HG02642 (cell line): ENCODE results near the gene CFAP97D2.
"Not testable (repeated sequence)": the region's sequence is repeated elsewhere in the genome, so short reads cannot be mapped to it uniquely, and the experiment has no call there.

Experiments
- ATAC-seq: cut with Tn5 transposase; IDR thresholded peaks from one replicate; pipeline ENCODE4 v1.9.1; 2021; ENCODE audit warnings: mild to moderate bottlenecking; ENCODE audit not compliant: unreplicated experiment, poor library complexity

CFAP97D2 gene

DNA sequence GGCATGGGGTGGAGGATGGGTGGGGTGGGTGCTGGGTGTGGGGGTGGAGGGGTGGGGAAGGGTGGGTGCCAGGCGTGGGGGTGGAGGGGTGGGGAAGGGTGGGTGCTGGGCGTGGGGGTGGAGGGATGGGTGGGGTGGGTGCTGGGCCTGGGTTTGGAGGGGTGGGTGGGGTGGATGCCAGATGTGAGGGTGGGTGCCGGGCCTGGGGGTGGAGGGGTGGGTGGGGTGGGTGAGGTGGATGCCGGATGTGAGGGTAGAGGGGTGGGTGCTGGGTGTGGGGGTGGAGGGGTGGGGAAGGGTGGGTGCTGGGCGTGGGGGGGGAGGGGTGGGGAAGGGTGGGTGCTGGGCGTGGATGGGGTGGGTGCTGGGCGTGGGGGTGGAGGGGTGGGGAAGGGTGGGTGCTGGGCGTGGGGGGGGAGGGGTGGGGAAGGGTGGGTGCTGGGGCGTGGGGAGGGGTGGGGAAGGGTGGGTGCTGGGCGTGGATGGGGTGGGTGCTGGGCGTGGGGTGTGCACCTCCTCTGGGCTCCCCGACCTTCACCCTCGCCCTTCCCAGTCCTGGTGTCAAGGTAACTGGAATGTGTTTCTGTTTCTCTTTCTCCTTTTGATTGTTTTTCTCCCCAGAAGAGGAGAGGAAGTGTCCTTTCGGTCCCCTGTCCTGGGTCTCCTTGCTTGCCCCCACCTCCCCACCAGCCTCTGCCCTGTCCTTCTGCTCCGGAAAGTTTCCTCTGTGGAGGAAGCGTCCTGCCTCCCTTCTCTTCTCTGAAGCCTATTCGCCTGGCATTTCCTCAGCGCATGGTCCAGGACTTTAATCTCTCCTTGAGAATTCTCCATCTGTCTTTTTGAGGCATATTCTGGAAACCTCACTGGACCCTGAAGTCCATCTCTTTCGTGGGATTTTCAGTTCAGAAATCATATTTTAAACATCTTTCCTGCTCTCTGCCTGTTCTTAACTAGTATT is 22.9 kb upstream of the CFAP97D2 start:
- ATAC-seq = no peak

- ATAC-seq = no peak
These were observed 21.1 kb upstream of the CFAP97D2 start for GRCh38 chr13:114157869-114158495.

DNA sequence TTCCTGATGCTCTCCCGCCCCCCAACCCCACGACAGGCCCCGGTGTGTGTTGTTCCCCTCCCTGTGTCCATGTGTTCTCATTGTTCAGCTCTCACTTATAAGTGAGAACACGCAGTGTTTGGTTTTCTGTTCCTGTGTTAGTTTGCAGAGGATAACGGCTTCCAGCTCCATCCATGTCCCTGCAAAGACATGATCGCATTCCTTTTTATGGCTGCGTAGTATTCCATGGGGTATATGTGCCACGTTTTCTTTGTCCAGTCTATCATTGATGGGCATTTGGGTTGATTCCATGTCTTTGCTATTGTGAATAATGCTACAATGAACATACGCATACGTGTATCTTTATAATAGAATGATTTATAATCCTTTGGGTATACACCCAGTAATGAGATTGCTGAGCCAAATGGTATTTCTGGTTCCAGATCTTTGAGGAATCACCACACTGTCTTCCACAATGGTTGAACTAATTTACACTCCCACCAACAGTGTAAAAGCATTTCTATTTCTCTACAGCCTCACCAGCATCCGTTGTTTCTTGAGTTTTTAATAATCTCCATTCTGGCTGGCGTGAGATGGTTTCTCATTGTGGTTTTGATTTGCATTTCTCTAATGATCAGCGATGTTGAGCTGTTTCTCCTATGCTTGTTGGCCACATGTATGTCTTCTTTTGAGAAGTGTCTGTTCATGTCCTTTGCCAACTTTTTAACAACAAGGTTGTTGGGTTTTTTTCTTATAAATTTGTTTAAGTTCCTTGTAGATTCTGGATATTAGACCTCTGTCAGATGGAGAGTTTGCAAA is 20.0 kb upstream of the CFAP97D2 start:
- not testable (repeated sequence) for ATAC-seq

DNA sequence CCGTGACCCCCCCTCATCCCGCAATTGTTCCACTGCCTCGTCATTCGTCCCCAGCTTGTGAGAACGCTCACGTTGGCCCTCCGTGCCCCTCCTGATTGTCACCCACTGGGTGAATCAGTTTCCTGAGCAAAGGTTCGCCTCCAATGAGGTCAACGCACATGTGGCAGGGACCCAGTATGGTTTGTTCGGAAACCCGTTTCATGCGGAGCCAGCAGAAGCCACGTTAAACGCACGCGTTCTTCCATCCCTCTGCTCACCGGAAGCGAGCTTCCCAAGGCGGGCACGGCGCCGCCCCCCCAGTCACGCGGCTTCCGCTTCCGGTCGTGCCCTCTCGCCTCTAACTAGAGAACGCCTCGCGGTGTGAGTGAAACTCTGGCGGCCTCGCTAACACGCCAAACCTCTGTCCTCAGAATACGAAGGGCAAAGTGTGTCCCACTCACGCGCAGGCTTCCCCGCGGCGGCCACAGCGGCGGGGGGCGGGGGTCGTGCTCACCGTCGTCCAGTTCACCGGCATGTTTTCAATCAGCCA is 18.0 kb upstream of the CFAP97D2 start:
- no peak for ATAC-seq

DNA sequence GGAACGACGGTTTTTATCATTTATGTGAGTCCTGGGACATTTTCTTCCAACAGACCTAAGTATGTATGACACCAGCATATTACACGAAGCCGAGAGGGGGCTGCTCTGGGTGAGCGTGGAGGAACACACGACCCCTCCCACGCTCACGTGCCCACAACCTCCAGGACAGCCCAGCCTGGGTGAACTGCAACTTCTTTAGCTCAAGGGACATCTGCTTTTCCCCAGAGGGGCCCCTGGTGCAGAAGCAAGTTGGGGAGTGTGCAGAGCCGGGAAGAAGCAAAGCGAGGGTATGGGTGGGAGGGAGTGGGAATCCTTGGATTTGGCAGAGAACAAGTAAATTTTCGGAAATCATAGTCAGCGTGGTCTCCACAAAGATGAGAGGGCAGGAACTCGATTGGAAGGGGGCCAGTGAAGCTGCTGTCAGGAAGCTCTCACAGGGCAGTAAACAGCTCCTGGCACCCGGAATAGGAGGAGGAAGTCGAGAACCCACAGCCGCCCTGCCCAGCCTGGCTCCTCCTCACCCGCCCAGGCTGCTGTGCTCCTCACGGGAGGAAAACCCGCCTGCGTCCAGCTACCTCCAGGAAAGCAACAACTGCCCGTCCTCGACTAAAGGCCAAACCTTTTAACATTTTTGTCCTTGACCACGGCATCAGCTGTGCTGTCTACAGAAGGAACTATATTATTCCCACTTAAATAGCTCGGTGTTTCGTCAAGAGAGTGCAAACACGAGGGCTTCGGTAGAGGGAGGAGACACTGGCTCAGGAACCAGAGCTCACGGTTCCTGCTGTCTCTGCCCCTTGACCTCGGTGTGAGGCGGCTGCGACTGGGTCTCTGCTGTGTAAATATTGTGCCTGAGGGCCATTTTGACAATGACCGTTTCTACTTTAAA is 17.2 kb upstream of the CFAP97D2 start:
- ATAC-seq = no peak

DNA sequence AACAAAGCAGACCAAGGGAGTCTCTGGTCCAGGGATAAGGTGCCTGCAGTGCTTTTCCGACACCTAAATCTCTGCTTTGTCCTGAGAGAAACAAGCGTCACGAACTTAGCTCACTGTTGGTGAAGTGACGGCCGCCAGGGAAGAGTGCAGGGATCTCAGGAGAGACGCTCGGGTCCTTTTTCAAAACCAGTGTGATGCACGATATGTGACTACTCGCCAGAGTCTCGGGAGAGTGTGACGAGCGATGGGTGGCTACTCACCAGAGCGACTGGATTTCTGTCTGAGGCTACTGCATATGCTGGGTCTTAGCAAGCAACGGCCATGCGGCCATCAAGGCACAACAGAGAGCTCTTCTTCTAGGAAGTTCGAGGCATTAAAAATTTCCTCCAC is 16.5 kb upstream of the CFAP97D2 start:
- ATAC-seq = no peak

DNA sequence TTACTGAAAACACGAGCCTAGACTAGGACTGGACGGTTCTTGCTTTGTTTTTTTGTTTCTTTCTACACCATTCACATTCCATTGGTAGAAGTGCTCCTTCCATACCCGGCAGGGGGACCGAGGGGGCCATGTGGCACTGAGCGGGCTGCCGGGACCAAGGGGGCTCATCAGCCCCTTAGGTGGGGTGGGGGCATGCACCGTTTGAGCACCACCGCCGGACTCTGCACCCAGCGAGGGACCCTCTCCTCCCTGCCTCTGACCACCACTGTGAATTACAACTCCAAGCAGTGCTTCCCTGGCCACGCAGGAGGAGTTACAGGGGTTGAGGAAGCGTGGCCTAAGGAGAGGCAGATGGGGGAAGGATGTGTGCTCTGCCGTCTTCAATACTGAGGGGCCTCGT is 15.0 kb upstream of the CFAP97D2 start:
- no peak for ATAC-seq

GRCh38 chr13:114164681-114165429 is 14.2 kb upstream of the CFAP97D2 start:
- ATAC-seq = no peak

DNA sequence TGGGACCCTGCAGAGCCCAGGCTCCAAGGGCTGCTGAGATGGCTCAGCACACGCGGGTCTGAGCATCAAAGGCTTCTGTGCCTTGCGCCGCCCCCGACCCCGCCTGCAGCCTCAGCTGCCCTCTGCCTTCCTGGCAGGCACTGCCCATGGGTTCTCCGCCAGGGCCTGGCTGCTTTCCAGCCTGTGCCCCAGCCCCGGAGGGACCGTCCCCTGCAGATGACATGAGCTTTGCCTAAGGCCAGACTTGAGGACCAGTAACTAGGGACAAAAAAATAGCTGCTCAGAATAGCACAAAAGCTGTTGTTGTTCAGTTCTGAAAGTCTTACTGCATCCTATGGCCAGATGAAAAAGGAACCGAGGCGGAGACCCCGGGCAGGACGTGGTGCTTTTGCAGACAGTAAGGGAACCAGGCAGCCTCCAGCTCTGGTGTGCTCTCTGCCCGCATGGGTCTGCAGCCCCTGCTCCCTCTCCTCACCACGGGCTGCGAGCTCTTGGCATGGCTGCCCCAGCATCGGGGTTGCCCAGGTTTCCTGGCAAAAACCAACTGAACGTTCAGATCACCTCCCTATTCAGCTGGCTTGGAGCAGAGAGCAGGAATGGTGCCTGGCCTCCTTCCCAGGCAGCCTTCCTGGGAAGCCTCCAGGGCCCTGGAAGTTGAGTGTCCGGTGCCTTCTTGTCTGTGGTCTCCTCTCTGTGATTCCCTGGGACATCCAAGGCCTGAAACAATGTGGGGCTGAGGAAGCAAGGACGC is 12.5 kb upstream of the CFAP97D2 start:
- no peak for ATAC-seq

DNA sequence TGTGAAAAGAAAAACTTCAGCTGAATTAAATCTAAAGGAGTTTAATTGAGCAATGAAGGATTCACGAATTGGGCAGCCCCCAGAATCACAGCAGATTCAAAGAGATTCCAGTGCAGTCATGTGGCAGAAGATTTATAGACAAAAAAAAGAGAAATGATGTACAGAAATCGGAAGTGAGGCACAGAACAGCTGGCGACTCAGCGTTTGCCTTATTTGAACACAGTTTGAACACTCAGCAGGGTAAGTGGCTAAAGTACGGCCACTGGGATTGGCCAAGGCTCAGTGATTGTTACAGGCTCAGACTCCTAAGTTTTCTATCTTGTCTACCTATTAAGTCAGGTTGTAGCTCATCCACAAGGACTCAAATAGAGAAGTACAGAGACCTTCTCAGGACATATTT is 11.6 kb upstream of the CFAP97D2 start:
- no peak for ATAC-seq

DNA sequence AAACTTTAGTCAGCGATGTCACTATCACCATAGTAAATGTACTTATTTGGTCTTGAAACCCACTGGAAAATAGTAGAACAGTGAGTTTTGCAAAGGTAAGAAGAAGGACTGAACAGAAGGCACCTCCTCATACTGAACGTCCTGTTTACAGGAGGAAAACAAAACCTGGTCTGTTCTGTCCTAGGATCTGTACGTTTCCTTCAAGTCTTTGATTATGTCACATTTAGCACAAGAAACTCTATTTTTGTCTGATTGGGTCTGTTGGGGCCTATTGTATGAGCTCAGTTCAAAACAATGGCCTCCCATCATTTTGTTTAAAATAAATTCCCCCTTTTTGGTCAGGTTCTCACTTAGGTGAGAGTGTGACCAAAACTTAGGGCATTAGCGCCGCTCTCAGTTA is 11.2 kb upstream of the CFAP97D2 start:
- ATAC-seq = no peak

- no peak for ATAC-seq
These were observed 5.8 kb upstream of the CFAP97D2 start for GRCh38 chr13:114173272-114173671.

DNA sequence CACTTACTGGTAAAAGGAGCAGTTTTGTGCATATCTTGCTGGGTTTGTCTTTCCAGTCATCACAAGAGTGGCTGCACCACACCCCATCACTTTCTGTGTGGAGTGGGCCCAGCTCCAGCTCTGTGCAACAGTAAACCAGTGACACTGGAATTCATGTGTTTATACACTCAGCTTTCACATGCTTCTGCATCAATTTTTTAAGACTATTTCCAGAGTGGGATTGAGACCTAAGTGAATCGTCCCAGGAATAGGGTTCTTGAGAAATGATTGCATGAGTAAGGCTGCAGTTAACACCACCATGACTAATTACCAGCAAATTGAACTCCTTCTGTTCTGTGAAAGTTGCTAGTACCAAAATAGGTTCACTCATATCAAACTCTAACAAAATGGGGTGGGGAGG is 5.3 kb upstream of the CFAP97D2 start:
- no peak for ATAC-seq

- ATAC-seq = no peak
These were observed 4.5 kb upstream of the CFAP97D2 start for GRCh38 chr13:114174529-114174961.

- ATAC-seq = not testable (repeated sequence)
These were observed 2.6 kb upstream of the CFAP97D2 start for GRCh38 chr13:114176359-114176902.

GRCh38 chr13:114177245-114178010 is 1.6 kb upstream of the CFAP97D2 start:
- no peak for ATAC-seq
